HG03039 (cell line): Measurements from ENCODE around the gene ZSCAN26.

Experiments
- ATAC-seq: cut with Tn5 transposase; IDR thresholded peaks from one replicate; pipeline ENCODE4 v1.9.1; 2021; ENCODE audit warnings: mild to moderate bottlenecking, moderate library complexity; ENCODE audit not compliant: unreplicated experiment

The ZSCAN26 gene

DNA sequence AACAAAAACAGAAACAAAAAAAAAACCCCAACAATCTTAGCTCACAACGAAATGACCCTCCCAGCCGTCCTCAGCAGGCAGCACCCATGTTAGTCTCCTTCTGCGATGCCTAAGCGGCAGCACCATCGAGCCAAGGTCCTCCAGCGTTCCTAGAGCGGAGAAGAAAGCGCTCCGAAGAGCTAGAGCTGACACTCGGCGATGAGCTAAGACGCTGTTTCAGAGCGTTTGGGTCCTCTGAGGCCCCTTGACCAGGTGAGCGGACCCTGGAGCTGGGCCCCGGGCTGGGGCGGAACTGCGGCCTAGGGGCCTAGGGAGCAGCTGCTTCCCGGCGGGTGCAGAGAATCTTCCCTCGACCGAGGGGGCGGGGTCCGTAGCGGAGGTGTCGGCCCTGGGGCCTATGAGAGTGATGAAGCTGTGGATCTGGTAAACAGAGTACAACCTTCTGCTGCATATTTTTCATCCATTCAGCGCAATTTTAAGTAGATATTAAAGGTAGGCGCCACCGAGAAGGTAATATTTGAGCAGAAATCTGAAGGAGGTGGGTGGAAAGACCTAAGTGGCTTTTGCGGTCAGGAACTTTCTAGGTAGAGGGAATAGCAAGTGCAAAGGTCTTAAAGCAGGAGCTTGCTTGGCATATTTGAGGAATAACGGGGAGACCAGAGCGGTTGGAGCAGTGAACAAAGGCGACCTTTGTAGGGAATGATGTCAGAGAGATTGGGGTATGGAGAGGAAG lies at the start of gene ZSCAN26:
Gene ZSCAN26, plus strand, starts transcription at position 182 of the 733 bp plus-strand sequence. CDS start 4,777 bp downstream, outside the sequence.
- peak; percentile 81 for ATAC-seq

- ATAC-seq: no peak
Observed at GRCh38 chr6:28217890-28218289, 49.1 kb upstream of the ZSCAN26 start.

- ATAC-seq: no peak
Observed at GRCh38 chr6:28218312-28219248, 48.4 kb upstream of the ZSCAN26 start.

DNA sequence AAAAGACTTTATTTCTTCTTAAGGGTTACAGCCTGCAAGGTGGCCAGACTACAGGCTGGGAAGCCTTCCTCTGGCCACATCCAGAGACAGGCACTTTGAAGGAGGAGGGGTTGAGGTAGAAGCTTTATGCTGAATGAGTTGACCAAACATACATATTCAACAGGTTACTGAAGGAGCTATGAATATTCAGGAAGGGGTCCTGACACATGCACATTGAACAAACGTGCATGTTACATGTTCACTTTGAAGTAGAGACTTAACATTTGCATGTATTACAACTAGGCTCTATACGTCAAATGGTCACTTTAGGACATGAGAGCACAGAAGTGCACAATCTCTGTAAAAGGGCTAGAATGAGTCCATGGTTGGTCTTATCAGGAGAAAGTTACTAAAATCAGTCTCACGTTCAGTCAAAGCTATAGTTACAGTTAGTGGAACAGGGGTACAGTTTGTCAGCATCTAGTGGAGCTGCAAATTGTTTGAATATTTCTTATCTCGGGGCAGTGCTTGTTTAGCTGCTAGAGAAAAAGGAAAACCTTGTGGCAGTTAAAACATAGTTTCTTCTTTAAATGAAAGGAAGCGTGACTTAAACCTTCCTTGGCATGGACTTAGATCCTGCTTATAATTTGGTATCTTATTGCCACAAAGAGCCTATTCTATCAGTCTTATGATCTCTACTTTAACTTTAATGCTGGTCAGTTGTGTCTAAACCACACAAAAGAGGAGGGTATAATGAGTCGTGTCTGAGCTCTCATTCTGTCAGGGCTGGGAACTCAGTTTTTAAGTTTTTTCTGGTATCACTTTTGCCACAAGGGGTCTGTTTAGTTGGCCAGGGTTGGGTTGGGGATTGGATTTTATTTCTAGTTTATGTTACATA lies 46.4 kb upstream of the ZSCAN26 start:
- ATAC-seq: no peak

DNA sequence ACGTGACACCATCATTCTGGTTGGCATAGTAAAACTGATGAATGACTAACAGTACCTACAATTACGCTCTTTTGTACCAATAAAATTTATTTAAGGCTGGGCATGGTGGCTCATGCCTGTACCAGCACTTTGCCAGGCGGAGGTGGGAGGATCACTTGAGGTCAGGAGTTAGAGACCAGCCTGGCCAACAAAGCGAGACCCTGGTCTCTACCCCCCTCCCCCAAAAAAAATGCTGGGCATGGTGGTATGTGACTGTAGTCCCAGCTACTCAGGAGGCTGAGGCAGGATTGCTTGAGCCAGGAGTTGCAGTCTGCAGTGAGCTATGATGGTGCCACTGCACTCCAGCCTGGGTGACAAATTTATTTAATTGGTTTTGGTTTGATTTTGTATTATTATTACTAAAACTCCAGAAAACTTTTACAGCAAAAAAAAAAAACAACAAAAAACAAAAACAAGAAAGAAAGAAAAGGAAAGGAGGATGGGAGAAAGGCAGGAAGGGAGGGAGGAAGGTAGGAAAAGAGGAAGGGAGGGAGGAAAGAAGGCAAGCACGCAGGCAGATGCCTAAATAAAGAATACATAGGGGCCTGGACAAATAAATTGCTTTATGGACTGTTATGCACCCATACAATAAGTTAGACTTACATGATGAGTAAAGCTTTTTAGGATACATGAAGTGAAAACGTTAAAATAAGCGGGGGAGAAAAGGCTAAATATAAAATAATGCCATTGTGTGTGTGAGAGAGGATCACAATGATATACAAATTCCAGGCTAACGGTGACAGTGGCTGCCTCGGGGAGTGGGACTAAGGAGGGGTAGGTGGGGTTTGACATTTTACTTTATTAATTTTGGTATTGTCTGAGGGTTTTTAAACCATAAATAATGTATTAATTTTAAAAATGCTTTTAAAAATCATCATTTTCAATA lies 42.5 kb upstream of the ZSCAN26 start:
- no peak for ATAC-seq

DNA sequence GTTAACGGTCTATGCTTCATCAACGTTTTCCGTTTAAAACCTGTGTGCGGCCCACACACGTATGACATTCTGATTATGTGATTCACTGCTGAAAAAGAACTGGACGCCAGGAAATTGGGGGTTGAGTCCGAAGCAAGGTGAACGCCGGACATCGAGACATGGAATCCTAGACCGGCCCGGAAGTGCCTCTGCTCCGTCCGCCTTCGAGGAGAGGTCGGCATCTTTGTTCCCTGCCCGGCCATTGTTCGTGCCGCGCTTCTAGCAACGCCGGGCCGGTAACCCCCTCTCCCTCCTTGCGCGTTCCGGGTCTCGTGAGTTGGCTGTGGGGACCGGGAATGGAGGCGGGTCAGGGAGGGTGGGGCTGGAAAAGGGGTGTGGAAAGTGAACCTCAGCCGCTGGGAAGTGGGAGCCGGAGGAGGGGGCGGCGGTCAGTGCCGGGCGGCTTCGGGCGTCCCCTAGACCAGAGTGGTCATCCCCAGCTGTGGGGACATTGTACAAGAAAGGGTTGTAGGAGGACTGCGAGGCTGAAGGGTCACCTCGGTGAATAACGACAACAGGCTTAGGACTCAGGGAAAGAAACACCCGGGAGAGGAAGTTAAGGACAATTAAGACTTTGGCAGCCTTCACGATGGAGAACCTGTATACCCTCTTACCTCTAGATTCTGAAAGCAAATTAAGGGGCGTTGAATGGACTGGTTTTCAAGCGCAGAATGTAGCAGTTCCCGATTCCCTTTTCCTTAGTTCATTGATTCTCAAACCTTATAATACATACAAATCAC lies 41.7 kb upstream of the ZSCAN26 start, which contains the start of gene ZSCAN9:
Gene ZSCAN9, plus strand, starts transcription at position 220 of the 779 bp plus-strand sequence. CDS start 1,810 bp downstream, outside the sequence.
- ATAC-seq: peak; percentile 87

GRCh38 chr6:28226460-28226859 lies 40.5 kb upstream of the ZSCAN26 start:
- no peak for ATAC-seq

- ATAC-seq: no peak
Observed at GRCh38 chr6:28232785-28233184, 34.2 kb upstream of the ZSCAN26 start.

DNA sequence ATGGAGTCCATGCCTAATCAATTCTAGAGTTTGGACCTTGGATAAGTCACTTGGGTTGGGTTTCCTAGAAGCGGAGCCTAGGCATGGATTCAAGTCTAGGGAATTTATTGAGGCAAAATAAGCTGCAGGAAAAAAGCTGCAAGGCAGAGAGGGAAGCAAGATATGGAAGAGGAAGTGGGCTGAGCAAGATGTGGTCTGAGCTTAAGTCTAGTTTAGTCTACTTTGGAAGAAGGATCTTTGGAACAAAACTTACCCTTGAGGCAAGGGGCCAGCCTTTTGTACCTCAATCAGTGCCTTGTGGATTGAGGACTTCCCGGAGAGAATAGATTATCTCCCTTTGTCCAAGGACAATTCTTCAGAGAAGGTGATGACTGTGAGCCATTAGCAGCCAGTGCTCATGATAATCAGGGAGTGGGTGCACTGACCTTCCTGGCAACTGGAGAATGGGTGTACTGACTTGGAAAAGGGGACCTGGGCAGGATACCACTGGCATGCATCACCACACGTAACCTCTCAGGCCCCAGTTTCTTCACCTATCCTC lies 31.0 kb upstream of the ZSCAN26 start:
- ATAC-seq: no peak

- ATAC-seq: no peak
Observed at GRCh38 chr6:28239636-28240035, 27.3 kb upstream of the ZSCAN26 start.

GRCh38 chr6:28240471-28240870 lies 26.5 kb upstream of the ZSCAN26 start:
- ATAC-seq: no peak

- no peak for ATAC-seq
Observed at GRCh38 chr6:28243946-28244345, 23.0 kb upstream of the ZSCAN26 start.

DNA sequence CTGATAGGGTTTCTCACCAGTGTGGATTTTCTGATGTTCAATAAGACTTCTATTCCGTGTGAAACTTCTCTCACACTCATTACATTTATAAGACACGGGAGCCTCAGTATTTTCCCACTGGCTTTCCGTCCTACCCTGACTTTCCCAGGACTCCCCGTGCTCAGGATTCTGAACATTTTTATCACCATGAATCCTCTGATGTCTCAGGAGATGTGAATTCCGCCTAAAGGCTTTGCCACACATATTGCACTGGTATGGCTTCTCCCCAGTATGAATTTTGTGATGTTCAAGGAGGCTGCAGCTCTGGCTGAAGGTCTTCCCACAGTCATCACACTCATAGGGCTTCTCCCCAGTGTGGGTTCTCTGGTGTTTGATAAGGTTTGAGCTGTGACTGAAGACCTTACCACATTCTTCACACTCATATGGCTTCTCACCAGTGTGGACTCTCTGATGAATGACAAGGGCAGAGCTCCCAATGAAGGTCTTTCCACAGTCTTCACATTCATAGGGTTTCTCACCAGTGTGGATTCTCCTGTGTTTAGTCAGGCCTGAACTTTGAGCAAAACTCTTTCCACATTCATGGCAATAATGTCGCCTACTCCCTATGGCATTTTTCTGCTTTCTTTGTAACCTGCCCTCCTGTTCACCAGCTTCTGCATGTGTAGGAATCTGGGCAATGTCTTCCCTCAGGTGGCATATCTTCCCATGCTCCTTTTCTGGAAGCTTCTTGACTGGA lies 21.6 kb upstream of the ZSCAN26 start:
- no peak for ATAC-seq

DNA sequence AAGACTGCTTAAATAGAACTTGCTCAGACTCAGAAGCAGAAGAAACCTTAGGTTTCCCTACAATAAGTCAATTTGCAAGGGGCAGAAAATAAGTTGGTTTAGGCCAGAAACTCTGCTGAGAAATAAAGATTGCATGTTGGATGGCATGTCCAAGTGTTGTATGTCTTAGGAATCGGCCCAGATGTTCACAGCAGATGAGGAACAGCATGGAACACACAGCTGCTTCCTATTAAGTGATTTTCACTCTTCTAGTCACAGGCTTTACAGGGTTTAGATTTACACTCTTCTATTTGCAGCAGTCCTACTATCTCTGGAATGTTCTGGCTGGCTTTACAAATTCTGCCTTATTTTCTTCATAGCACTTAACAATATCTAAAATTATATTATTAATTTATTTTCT lies 18.0 kb upstream of the ZSCAN26 start:
- ATAC-seq: no peak

DNA sequence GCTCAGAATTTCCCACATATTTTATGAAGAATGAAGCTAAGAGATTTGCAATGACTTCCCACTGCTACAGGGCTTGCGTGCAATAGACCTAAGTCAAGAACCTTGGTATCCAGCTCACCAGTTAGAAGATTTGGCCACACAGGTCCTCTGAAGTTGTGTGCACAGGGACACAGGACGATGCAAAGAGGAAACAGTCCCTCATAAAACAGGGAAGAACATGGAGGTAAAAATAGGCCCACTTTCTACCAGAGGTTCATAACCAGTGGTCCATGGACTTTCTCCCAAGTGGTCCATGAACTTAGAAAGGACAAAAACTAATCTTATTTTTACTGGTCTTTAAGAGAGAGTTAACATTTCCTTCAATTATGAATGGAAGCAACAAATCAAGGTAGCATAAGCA lies 16.2 kb upstream of the ZSCAN26 start:
- ATAC-seq: no peak

GRCh38 chr6:28251661-28252008 lies 15.3 kb upstream of the ZSCAN26 start:
- peak; percentile 39 for ATAC-seq

GRCh38 chr6:28252009-28252975 lies 14.7 kb upstream of the ZSCAN26 start, which contains the start of gene ZKSCAN4:
Gene ZKSCAN4, minus strand, starts transcription at chr6:28252269. Its CDS starts 289 bp downstream, at chr6:28251980.
- peak; percentile 68 for ATAC-seq
